ENCODE results near the gene EYA3.

DNA sequence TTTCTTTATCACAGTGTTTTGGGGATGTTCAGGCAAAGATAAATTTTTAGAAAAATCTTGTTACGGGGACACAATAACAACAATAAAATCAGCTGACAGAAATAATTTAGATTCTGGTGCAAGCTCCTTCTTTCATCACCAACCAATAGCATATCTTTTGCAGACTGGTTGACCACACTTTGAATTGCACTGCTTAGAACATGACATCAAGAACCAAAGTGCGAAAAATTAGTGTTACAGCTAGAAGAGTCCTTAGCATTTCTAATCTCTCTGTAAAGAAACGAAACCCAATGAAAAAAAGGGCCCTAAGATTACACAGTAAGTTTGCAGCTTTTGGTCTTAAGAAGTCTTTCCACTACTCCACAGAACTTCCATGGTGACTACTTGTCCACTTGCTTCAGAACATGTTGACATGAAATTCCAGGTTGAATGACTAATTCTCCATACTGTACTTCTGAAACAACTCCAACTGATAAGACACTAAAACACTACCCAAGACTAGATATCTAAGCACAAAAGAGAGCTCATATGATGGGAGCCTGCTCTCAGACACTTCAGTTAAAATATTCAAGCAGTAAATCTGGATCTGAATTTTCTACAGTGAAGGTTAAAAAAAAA is 97.4 kb downstream of the EYA3 start:
- no peak for TF ChIP-seq POLR2A (IDR thresholded peaks at IDR 0.05)
- no peak for TF ChIP-seq POLR2AphosphoS5 (IDR thresholded peaks at IDR 0.05)
- TF ChIP-seq, protein P1, sequence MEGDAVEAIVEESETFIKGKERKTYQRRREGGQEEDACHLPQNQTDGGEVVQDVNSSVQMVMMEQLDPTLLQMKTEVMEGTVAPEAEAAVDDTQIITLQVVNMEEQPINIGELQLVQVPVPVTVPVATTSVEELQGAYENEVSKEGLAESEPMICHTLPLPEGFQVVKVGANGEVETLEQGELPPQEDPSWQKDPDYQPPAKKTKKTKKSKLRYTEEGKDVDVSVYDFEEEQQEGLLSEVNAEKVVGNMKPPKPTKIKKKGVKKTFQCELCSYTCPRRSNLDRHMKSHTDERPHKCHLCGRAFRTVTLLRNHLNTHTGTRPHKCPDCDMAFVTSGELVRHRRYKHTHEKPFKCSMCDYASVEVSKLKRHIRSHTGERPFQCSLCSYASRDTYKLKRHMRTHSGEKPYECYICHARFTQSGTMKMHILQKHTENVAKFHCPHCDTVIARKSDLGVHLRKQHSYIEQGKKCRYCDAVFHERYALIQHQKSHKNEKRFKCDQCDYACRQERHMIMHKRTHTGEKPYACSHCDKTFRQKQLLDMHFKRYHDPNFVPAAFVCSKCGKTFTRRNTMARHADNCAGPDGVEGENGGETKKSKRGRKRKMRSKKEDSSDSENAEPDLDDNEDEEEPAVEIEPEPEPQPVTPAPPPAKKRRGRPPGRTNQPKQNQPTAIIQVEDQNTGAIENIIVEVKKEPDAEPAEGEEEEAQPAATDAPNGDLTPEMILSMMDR (IDR thresholded peaks at IDR 0.05), result no peak
